HepG2 (cell line): ENCODE results near the gene RIPOR3. TPM values are rescaled to one million over a fixed set of nuclear protein-coding genes. Genes with fewer than 3 reads are reported as not detected.

Experiments
- CHCHD3 ChIP-seq: sonication (generic); formaldehyde crosslinking; IDR thresholded peaks from 2 replicates; pipeline ENCODE4 v1.8.0; 2022; ENCODE audit warnings: mild to moderate bottlenecking, missing genetic modification reagents, moderate library complexity
- MAFF ChIP-seq: IDR thresholded peaks from 2 replicates; pipeline ENCODE4 v1.6.1; 2011; ENCODE audit warnings: low read depth, low read length, improper control_type of control experiment
- MATR3 ChIP-seq: sonication (generic); formaldehyde crosslinking; IDR thresholded peaks from 2 replicates; pipeline ENCODE4 v1.4.0; 2020; ENCODE audit warnings: missing genetic modification reagents
- NPAS2 ChIP-seq: sonication (generic); formaldehyde crosslinking; IDR thresholded peaks from 2 replicates; pipeline ENCODE4 v1.8.0; 2022; ENCODE audit warnings: mild to moderate bottlenecking, missing genetic modification reagents, borderline replicate concordance
- SOX13 ChIP-seq, 3 experiments: fragments of 450-650 bp in 1 of 3; sonication (generic) in 1 of 3; formaldehyde crosslinking in 1 of 3; IDR thresholded peaks in 2 of 3; conservative IDR thresholded peaks in 1 of 3; 2 replicates each; pipeline versions ENCODE4 v1.5.0 to v1.6.1; 2016 to 2020; ENCODE audit warnings: antibody characterized with exemption in 1 of 3, mild to moderate bottlenecking in 1 of 3, missing compliant biosample characterization in 1 of 3, missing genetic modification reagents in 1 of 3, moderate library complexity in 1 of 3
- TBL1XR1 ChIP-seq: fragments of 150-350 bp; IDR thresholded peaks from 2 replicates; pipeline ENCODE4 v1.6.1; 2014; ENCODE audit warnings: borderline replicate concordance, low read length; ENCODE audit not compliant: partially characterized antibody
- ZMYM3 ChIP-seq: sonication (generic); formaldehyde crosslinking; IDR thresholded peaks from 2 replicates; pipeline ENCODE4 v1.5.1; 2020; ENCODE audit warnings: mild to moderate bottlenecking, missing genetic modification reagents
- ZNF101 ChIP-seq: sonication (generic); formaldehyde crosslinking; IDR thresholded peaks from 2 replicates; pipeline ENCODE4 v1.4.0; 2020; ENCODE audit warnings: mild to moderate bottlenecking, low read depth, missing genetic modification reagents, borderline replicate concordance
- ZNF552 ChIP-seq: sonication (generic); formaldehyde crosslinking; IDR thresholded peaks from 2 replicates; pipeline ENCODE4 v1.9.0; 2022; ENCODE audit warnings: missing genetic modification reagents, mild to moderate bottlenecking, borderline replicate concordance
- ZNF839 ChIP-seq: sonication (generic); formaldehyde crosslinking; IDR thresholded peaks from 2 replicates; pipeline ENCODE4 v1.4.0; 2020; ENCODE audit warnings: missing genetic modification reagents, mild to moderate bottlenecking, borderline replicate concordance
- polyA plus RNA-seq, 8 experiments: library from polyadenylated mRNA; depleted of rRNA in 3 of 8; stranded (reverse) in 7 of 8; unstranded in 1 of 8; fragments of >200 nt; fragmentation: Illumina TruSeq in 4 of 8; extraction: Trizol in 4 of 8; gene quantifications; 2 replicates each; pipeline versions ENCODE4 v1.2.1 to v1.2.3, GENCODE V29; 2011 to 2016; ENCODE audit warnings: low read depth in 4 of 8, missing spikeins in 1 of 8, mixed read lengths in 1 of 8; ENCODE audit not compliant: insufficient read depth in 1 of 8
- total RNA-seq, 5 experiments: library from RNA; depleted of rRNA; stranded (reverse); fragments of >200 nt; fragmentation: Illumina TruSeq; extraction: Trizol; gene quantifications; 2 replicates each; pipeline ENCODE4 v1.2.3, GENCODE V29; 2016; ENCODE audit warnings: low read depth in 1 of 5
- TF ChIP-seq, protein P1 (sequence below): sonication (generic); formaldehyde crosslinking; IDR thresholded peaks from 2 replicates; pipeline ENCODE4 v1.5.1; 2020; ENCODE audit warnings: missing genetic modification reagents, mild to moderate bottlenecking, borderline replicate concordance
- TF ChIP-seq, protein P2 (sequence below): sonication (generic); formaldehyde crosslinking; IDR thresholded peaks from 2 replicates; pipeline ENCODE4 v1.5.0; 2020; ENCODE audit warnings: mild to moderate bottlenecking, missing genetic modification reagents, moderate library complexity
- TF ChIP-seq, protein P3 (sequence below): sonication (generic); formaldehyde crosslinking; IDR thresholded peaks from 2 replicates; pipeline ENCODE4 v1.5.1; 2020; ENCODE audit warnings: mild to moderate bottlenecking, moderate library complexity, missing genetic modification reagents
- TF ChIP-seq, protein P4 (sequence below), 2 experiments: sonication (generic) in 1 of 2; formaldehyde crosslinking in 1 of 2; IDR thresholded peaks; 2 replicates each; pipeline versions ENCODE4 v1.4.0 to v1.6.1; 2016 to 2020; ENCODE audit warnings: borderline replicate concordance in 1 of 2, low read depth in 1 of 2, mild to moderate bottlenecking in 1 of 2, missing genetic modification reagents in 1 of 2

The RIPOR3 gene
- total and polyA plus RNA-seq, 2 of the 13 experiments (the other 11 are each of a cell fraction or from before 2014, with no cell fraction given) = 0.18 TPM; not detected in 1

DNA sequence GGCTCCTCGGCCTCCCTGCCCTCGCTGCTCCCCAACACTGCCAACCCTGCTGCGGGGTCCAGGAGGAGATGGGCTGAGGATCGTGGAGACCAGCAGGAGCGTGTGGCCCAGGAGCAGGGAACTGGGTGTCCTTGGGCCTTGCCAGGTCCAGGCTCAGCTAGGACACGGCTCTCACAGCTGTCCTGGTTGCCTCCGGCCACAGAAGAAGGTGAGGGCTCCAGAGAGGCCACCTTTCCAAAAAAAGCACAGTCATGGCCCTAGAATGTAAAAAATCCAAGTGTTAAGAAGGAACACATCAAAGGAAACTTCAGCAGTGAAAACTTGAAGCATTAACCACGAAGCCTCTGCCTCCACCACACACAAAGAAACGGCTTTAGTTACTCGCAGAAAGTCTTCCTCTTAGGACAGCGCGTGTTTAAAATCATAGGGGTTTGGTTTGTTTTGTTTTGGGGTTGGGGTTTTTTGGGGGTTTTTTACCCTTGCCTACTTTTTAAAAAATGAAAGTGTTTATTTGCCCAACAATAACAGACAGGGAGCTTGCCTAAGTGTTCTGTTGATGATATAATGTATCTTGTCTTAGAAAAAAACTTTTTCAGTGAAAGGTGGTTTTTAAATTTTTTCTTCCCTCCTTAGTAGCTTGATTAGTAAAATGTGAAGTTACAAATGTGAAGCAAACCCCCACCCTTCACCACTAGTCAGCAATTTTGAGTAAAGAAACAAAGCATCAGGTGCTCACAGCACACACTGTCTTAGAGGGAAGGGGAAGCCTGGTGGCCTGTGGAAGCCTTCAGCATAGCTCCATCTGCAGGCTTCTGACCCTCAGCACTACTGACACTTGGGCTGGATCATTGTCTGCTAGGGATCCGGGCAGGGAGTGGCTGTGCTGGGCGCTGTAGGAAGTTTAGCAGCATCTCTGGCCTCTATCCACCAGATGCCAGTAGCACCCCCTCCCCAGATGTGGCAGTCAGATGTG, 121.2 kb downstream of the RIPOR3 start (continued):
- TF ChIP-seq, protein P1, sequence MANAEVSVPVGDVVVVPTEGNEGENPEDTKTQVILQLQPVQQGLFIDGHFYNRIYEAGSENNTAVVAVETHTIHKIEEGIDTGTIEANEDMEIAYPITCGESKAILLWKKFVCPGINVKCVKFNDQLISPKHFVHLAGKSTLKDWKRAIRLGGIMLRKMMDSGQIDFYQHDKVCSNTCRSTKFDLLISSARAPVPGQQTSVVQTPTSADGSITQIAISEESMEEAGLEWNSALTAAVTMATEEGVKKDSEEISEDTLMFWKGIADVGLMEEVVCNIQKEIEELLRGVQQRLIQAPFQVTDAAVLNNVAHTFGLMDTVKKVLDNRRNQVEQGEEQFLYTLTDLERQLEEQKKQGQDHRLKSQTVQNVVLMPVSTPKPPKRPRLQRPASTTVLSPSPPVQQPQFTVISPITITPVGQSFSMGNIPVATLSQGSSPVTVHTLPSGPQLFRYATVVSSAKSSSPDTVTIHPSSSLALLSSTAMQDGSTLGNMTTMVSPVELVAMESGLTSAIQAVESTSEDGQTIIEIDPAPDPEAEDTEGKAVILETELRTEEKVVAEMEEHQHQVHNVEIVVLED = no peak
- TF ChIP-seq, protein P2, sequence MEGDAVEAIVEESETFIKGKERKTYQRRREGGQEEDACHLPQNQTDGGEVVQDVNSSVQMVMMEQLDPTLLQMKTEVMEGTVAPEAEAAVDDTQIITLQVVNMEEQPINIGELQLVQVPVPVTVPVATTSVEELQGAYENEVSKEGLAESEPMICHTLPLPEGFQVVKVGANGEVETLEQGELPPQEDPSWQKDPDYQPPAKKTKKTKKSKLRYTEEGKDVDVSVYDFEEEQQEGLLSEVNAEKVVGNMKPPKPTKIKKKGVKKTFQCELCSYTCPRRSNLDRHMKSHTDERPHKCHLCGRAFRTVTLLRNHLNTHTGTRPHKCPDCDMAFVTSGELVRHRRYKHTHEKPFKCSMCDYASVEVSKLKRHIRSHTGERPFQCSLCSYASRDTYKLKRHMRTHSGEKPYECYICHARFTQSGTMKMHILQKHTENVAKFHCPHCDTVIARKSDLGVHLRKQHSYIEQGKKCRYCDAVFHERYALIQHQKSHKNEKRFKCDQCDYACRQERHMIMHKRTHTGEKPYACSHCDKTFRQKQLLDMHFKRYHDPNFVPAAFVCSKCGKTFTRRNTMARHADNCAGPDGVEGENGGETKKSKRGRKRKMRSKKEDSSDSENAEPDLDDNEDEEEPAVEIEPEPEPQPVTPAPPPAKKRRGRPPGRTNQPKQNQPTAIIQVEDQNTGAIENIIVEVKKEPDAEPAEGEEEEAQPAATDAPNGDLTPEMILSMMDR (CRISPR knock-in tag) = peak; percentile 57
- TF ChIP-seq NPAS2 (CRISPR knock-in tag) (no peak), SOX13 (IDR thresholded peaks at IDR 0.05) (no peak), SOX13 (CRISPR knock-in tag; conservative IDR thresholded peaks at IDR 0.05 in 1 of 2, IDR thresholded peaks at IDR 0.05 in 1 of 2) (no peak), TBL1XR1 (no peak), ZNF552 (CRISPR knock-in tag) (no peak), ZNF101 (CRISPR knock-in tag) (no peak), MATR3 (CRISPR knock-in tag) (no peak), CHCHD3 (no peak), ZNF839 (CRISPR knock-in tag) (no peak), ZMYM3 (CRISPR knock-in tag) (no peak), MAFF (peak; percentile 69)
- TF ChIP-seq, protein P3, sequence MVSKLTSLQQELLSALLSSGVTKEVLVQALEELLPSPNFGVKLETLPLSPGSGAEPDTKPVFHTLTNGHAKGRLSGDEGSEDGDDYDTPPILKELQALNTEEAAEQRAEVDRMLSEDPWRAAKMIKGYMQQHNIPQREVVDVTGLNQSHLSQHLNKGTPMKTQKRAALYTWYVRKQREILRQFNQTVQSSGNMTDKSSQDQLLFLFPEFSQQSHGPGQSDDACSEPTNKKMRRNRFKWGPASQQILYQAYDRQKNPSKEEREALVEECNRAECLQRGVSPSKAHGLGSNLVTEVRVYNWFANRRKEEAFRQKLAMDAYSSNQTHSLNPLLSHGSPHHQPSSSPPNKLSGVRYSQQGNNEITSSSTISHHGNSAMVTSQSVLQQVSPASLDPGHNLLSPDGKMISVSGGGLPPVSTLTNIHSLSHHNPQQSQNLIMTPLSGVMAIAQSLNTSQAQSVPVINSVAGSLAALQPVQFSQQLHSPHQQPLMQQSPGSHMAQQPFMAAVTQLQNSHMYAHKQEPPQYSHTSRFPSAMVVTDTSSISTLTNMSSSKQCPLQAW (CRISPR knock-in tag) = 0 out of 2 replicates have a peak, but pooled peaks have one; percentile 18
- TF ChIP-seq, protein P4, sequence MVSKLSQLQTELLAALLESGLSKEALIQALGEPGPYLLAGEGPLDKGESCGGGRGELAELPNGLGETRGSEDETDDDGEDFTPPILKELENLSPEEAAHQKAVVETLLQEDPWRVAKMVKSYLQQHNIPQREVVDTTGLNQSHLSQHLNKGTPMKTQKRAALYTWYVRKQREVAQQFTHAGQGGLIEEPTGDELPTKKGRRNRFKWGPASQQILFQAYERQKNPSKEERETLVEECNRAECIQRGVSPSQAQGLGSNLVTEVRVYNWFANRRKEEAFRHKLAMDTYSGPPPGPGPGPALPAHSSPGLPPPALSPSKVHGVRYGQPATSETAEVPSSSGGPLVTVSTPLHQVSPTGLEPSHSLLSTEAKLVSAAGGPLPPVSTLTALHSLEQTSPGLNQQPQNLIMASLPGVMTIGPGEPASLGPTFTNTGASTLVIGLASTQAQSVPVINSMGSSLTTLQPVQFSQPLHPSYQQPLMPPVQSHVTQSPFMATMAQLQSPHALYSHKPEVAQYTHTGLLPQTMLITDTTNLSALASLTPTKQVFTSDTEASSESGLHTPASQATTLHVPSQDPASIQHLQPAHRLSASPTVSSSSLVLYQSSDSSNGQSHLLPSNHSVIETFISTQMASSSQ (IDR thresholded peaks at IDR 0.05; ENCODE audit: low read depth) = no peak
- TF ChIP-seq, protein P4 (CRISPR knock-in tag; IDR thresholded peaks at IDR 0.05; ENCODE audit: borderline replicate concordance) = no peak
